ENCODE measurements around the gene CENPP.

The CENPP gene

GRCh38 chr9:92599938-92600461, 274.2 kb downstream of the CENPP start:
- no peak for DNase-seq (ENCODE audit: low spot score)

- DNase-seq (ENCODE audit: low spot score), result peak; percentile 78
Measured at GRCh38 chr9:92600462-92601261, 274.9 kb downstream of the CENPP start.

GRCh38 chr9:92601451-92601850, 275.7 kb downstream of the CENPP start:
- no peak for DNase-seq (ENCODE audit: low spot score)

- DNase-seq (ENCODE audit: low spot score), result no peak
Measured at GRCh38 chr9:92602413-92602812, 276.7 kb downstream of the CENPP start.

GRCh38 chr9:92603100-92603499, 277.3 kb downstream of the CENPP start:
- DNase-seq (ENCODE audit: low spot score), result no peak

GRCh38 chr9:92603990-92604389, 278.2 kb downstream of the CENPP start:
- DNase-seq (ENCODE audit: low spot score), result no peak

- DNase-seq (ENCODE audit: low spot score), result no peak
Measured at GRCh38 chr9:92605224-92605623, 279.5 kb downstream of the CENPP start.

- DNase-seq (ENCODE audit: low spot score), result peak; percentile 48
Measured at GRCh38 chr9:92607088-92607487, 281.3 kb downstream of the CENPP start.

- peak; percentile 83 for DNase-seq (ENCODE audit: low spot score)
Measured at GRCh38 chr9:92607773-92608172, 282.0 kb downstream of the CENPP start.

GRCh38 chr9:92608241-92608908, 282.6 kb downstream of the CENPP start:
- DNase-seq (ENCODE audit: low spot score), result no peak

GRCh38 chr9:92608909-92609445, 283.2 kb downstream of the CENPP start:
- DNase-seq (ENCODE audit: low spot score), result peak; percentile 43

GRCh38 chr9:92610470-92611420, 285.0 kb downstream of the CENPP start:
- DNase-seq (ENCODE audit: low spot score), result no peak

GRCh38 chr9:92611621-92612285, 286.0 kb downstream of the CENPP start:
- no peak for DNase-seq (ENCODE audit: low spot score)

- DNase-seq (ENCODE audit: low spot score), result no peak
Measured at GRCh38 chr9:92612292-92612691, 286.5 kb downstream of the CENPP start.

- DNase-seq (ENCODE audit: low spot score), result no peak
Measured at GRCh38 chr9:92612816-92613215, 287.1 kb downstream of the CENPP start.

GRCh38 chr9:92613268-92614122, 287.7 kb downstream of the CENPP start:
- no peak for DNase-seq (ENCODE audit: low spot score)

- no peak for DNase-seq (ENCODE audit: low spot score)
Measured at GRCh38 chr9:92614123-92614510, 288.4 kb downstream of the CENPP start.

GRCh38 chr9:92614763-92615461, 289.2 kb downstream of the CENPP start:
- peak; percentile 70 for DNase-seq (ENCODE audit: low spot score)

- DNase-seq (ENCODE audit: low spot score), result no peak
Measured at GRCh38 chr9:92615790-92616189, 290.0 kb downstream of the CENPP start.

- DNase-seq (ENCODE audit: low spot score), result no peak
Measured at GRCh38 chr9:92616199-92616641, 290.5 kb downstream of the CENPP start.

Measured in GM03348 (cell line).